ENCODE measurements around the gene ACTRT2.

DNA sequence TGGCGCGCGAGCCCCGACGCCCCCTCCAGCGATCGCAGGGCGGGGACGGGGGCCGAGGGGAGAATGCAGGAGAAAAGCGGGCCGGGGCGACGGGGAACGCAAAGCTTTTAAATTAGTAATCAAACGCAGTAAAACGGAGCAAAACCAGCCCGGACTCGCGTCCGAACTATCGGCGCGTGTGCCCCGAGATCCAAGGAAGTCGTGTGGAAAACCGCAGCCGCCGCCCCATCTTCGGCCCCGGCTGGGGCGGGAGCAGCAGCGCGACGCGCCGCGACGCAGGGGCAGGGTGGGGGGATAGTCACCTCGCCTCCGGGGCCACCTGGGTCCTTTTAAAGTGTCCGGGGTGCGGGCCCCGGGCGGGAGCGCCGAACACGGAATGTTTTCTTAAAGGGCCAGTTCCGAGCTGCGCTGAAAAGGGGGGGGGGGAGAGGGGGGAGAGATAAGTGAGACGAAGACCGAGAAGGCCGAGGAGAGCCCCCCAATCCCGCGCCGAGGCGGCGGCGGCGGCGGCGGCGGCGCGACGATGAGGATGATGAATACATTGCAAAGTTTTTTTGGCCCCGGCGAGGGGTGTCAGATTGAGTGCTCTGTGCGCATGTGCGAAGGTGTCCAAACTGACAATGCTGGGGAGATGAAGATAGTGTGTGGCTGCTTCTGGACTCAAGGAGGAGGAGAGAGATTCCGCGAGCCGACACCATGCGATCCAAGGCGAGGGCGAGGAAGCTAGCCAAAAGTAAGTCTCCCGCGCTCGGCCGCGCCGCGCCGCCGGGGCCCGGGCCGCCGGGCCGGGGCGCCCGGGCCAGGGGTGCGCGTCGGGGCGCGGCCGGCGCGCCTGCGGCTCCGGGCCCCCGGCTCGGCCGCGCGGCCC lies 47.5 kb downstream of the ACTRT2 start, which contains the start of gene PRDM16:
- TF ChIP-seq, protein P1, sequence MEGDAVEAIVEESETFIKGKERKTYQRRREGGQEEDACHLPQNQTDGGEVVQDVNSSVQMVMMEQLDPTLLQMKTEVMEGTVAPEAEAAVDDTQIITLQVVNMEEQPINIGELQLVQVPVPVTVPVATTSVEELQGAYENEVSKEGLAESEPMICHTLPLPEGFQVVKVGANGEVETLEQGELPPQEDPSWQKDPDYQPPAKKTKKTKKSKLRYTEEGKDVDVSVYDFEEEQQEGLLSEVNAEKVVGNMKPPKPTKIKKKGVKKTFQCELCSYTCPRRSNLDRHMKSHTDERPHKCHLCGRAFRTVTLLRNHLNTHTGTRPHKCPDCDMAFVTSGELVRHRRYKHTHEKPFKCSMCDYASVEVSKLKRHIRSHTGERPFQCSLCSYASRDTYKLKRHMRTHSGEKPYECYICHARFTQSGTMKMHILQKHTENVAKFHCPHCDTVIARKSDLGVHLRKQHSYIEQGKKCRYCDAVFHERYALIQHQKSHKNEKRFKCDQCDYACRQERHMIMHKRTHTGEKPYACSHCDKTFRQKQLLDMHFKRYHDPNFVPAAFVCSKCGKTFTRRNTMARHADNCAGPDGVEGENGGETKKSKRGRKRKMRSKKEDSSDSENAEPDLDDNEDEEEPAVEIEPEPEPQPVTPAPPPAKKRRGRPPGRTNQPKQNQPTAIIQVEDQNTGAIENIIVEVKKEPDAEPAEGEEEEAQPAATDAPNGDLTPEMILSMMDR (IDR thresholded peaks at IDR 0.05), result no peak
- TF ChIP-seq POLR2A (IDR thresholded peaks at IDR 0.05), result no peak

All from adrenal gland (tissue), 5 donors.